ENCODE results near the gene GBE1.

The GBE1 gene

GRCh38 chr3:81472600-81473362, 288.7 kb downstream of the GBE1 start:
- DNase-seq (ENCODE audit: low spot score in 2 of 2) (no peak), ATAC-seq (no peak)
- H3K27ac Mint-ChIP-seq: no peak overlapping the region
- no peaks in the 10 kb centered on the region for H3K36me3 Mint-ChIP-seq
- H3K4me1 Mint-ChIP-seq: no peaks in the 10 kb centered on the region
- H3K9me3 Mint-ChIP-seq: peaks cover 5% of the 10 kb centered on the region
- no peak overlapping the region for H3K4me3 Mint-ChIP-seq

GRCh38 chr3:81470524-81471278, 290.7 kb downstream of the GBE1 start:
- Mint-ChIP-seq H3K4me3 (no peak overlapping the region), H3K9me3 (peaks cover 5% of the 10 kb centered on the region), H3K4me1 (no peaks in the 10 kb centered on the region), H3K36me3 (no peaks in the 10 kb centered on the region), H3K27ac (no peak overlapping the region)
- DNase-seq (ENCODE audit: low spot score in 2 of 2) (no peak), ATAC-seq (no peak)

DNA sequence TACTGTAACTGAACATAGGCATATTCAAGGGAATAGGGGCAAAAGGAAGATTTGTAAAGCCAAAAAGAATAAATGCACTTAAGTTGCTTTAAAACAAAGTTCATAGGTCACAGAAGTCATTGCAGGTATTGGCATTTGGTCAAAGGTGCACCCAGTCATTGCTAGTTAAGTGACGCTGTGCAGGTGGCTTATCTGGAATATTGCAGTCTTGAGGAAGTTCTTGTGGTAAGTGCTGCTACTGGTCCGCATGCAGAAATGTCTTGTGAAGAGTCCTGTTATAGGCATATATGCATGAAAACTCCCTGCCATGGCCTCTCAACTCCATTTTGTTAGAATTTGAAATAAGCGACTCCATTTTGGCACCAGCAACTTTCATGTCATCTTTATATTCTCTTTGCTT, 293.1 kb downstream of the GBE1 start:
- Mint-ChIP-seq H3K4me3 (no peak overlapping the region), H3K36me3 (no peaks in the 10 kb centered on the region), H3K9me3 (peaks cover 5% of the 10 kb centered on the region), H3K27ac (no peak overlapping the region), H3K4me1 (no peaks in the 10 kb centered on the region)
- no peak for DNase-seq (ENCODE audit: low spot score in 2 of 2)
- no peak for ATAC-seq

DNA sequence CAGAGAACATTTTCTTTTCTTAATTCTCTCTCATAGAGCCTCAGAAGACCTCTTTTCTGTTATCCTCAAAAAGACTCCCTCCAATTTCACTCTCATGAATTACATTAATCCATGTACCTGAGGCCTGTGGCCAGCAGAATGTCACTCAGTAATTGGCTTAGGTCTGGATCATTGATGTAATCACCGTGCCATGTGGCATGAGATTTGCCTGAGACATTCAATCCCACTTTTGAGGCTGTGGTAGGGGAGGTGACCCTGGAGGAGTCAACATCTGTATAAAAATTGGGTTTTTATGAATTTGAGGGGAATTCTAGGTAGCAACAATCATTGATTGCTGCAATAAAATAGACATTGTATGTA, 295.3 kb downstream of the GBE1 start:
- Mint-ChIP-seq H3K4me3 (no peak overlapping the region), H3K4me1 (no peaks in the 10 kb centered on the region), H3K27ac (no peak overlapping the region), H3K9me3 (peaks cover 2% of the 10 kb centered on the region), H3K36me3 (no peaks in the 10 kb centered on the region)
- ATAC-seq: no peak
- no peak for DNase-seq (ENCODE audit: low spot score in 2 of 2)

DNA sequence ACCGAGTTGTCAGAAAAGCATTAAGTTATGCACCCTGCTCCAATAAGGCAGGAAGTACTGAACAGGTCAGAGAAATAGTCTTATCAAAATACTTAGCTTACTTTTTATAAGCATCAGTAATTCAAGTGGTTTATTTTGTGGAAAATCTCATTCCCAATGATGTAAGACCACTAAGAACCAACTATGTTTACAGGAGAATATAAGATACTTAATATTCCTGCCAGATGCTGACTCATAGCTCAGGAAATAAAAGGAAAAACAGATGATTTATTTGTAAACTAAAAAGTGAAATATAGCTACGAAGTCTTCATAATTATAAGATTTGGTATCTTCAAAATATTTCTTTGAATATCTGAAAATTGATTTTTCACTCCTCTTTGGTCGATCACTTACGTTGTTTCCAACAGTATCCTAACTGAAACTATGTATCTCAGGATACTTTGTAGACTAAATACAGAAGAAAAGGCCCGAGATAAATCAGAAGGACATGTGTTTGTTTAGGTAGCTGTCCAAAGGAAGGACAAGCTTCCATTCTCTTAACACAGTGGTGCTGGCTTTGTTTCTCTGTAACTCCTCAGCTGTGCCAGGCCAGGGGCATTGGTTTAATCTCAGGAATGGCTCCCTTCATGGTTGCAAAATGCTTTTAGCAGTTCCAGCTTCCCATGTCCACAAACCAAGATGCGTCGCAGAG, 295.8 kb downstream of the GBE1 start:
- Mint-ChIP-seq H3K4me1 (no peaks in the 10 kb centered on the region), H3K27ac (no peak overlapping the region), H3K9me3 (no peaks in the 10 kb centered on the region), H3K36me3 (no peaks in the 10 kb centered on the region), H3K4me3 (no peak overlapping the region)
- no peak for DNase-seq (ENCODE audit: low spot score in 2 of 2)
- ATAC-seq: no peak

DNA sequence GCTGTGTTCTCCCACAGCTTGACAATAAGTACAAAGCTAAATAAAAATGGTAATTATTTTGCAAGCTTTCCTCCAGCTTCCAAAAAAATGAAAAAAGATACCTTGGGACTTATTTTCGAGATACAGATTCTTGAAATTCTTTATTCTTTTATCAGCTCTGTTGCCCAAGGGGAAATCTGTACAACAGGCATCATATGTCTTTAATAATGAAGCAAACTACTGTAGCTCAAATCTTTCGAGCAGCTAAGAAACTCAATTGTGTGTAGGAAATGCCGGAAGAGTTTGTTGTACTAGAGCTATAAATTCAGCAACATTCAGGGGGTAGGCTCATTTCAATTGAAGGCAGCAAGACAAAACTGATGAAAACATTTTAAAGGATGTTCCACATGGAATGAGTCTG, 297.7 kb downstream of the GBE1 start:
- no peaks in the 10 kb centered on the region for H3K36me3 Mint-ChIP-seq
- H3K27ac Mint-ChIP-seq: no peak overlapping the region
- H3K4me3 Mint-ChIP-seq: no peak overlapping the region
- H3K9me3 Mint-ChIP-seq: no peaks in the 10 kb centered on the region
- H3K4me1 Mint-ChIP-seq: no peaks in the 10 kb centered on the region
- no peak for ATAC-seq
- no peak for DNase-seq (ENCODE audit: low spot score in 2 of 2)

DNA sequence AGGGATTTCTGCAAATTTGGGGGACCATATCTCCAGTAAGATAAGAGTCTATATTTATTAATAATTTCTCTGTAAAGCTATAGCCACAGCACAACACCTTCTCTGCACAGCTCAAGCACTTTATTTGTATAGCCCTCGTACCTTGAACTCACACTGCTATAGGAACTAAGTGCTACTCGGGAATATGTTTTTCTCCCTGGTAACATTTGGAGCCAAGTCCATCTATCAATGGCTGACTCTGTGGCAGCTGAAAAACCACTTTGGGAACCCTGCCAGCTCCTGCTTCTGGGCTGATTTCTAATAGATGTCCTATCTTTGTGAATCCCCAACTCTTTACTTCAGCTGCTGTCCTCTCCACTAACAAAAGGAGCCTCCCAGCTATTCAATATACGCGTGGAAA, 298.5 kb downstream of the GBE1 start:
- ATAC-seq: no peak
- Mint-ChIP-seq H3K36me3 (no peaks in the 10 kb centered on the region), H3K9me3 (no peaks in the 10 kb centered on the region), H3K4me3 (no peak overlapping the region), H3K4me1 (no peaks in the 10 kb centered on the region), H3K27ac (no peak overlapping the region)
- no peak for DNase-seq (ENCODE audit: low spot score in 2 of 2)

GRCh38 chr3:81459733-81460132, 301.7 kb downstream of the GBE1 start:
- ATAC-seq (no peak), DNase-seq (ENCODE audit: low spot score in 2 of 2) (no peak)
- no peaks in the 10 kb centered on the region for H3K9me3 Mint-ChIP-seq
- no peak overlapping the region for H3K4me3 Mint-ChIP-seq
- H3K4me1 Mint-ChIP-seq: no peaks in the 10 kb centered on the region
- H3K36me3 Mint-ChIP-seq: no peaks in the 10 kb centered on the region
- no peak overlapping the region for H3K27ac Mint-ChIP-seq

DNA sequence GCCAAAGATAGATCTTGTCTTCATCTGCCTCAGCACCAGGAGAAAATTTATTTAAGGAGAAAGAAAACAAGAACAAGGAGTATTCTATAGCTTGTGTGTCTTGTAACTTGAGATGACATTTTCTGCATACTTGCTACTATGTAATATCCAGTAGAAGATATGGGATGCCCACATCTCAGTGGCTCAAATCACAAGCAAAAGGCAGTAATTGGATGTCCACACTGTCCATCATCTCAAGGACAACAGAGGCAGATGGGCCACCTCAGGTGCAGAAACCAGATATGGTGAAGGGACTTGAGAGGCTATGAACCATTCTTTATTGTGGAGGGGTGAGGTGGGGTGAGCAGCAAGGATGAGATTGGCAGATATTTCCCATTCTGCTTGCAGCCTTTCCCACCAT, 309.0 kb downstream of the GBE1 start:
- ATAC-seq (no peak), DNase-seq (ENCODE audit: low spot score in 2 of 2) (no peak)
- Mint-ChIP-seq H3K27ac (no peak overlapping the region), H3K9me3 (no peaks in the 10 kb centered on the region), H3K36me3 (no peaks in the 10 kb centered on the region), H3K4me1 (no peaks in the 10 kb centered on the region), H3K4me3 (no peak overlapping the region)

DNA sequence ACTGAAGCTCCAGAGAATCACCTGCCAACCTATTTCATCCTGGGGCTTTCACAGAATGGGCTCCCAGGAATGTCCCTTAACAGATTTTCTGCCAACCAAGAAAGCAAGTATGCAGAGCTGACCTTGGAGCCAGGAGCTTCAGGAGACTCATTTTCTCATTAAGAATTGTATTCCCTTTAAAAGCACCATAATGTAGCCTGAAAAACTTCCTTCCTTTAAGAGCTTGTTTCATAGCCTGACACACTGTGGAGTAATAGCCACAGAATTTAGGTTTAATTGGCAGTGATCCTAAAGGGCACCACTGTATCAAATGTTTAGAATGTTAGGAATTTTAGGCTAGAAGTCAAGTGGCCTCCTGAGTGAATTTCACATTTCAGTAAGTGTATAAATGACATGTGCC, 309.8 kb downstream of the GBE1 start:
- Mint-ChIP-seq H3K9me3 (no peaks in the 10 kb centered on the region), H3K27ac (no peak overlapping the region), H3K4me1 (no peaks in the 10 kb centered on the region), H3K4me3 (no peak overlapping the region), H3K36me3 (no peaks in the 10 kb centered on the region)
- DNase-seq (ENCODE audit: low spot score in 2 of 2): no peak
- ATAC-seq: no peak

- DNase-seq (ENCODE audit: low spot score in 2 of 2): no peak
- Mint-ChIP-seq H3K4me3 (no peak overlapping the region), H3K36me3 (no peaks in the 10 kb centered on the region), H3K27ac (no peak overlapping the region), H3K9me3 (no peaks in the 10 kb centered on the region), H3K4me1 (no peaks in the 10 kb centered on the region)
- ATAC-seq: no peak
Measured at GRCh38 chr3:81451140-81451539, 310.3 kb downstream of the GBE1 start.

DNA sequence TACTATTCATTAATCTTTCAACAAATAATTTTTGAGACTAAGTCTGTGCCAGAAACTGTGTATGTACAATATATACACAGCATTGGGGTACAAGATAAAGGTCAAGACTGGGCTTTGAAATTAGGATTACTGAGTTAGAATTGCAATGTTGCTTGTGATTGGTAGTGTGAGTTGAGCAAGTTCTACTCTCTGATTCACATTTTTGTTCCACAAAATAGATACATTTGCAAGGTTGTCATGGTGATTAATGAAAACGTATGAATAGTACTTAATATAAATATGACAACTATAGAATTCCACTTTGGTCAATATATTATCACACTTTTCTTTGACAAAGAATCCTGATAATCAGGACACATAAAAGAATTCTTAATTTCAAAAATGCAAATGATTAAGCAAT, 314.6 kb downstream of the GBE1 start:
- Mint-ChIP-seq H3K4me1 (no peaks in the 10 kb centered on the region), H3K4me3 (no peak overlapping the region), H3K36me3 (no peaks in the 10 kb centered on the region), H3K27ac (no peak overlapping the region), H3K9me3 (no peaks in the 10 kb centered on the region)
- ATAC-seq (no peak), DNase-seq (ENCODE audit: low spot score in 2 of 2) (no peak)

DNA sequence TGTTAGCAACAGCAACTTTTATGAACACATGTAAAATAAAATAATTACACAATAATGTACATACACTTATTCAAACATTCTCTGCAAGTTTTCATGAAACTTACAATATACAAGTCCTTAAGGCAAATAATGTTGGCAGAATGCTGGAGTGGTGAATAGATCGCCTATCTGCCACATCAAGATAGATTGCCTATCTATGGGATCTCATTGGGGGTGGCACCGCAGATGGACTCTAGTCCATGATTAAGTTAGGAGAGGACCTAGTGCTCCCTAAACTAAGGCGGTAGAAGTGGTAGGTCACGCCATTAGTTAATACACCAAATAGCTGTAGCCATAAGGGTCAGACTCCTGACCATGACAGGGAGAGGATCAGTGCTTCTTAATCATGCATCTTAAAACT, 315.7 kb downstream of the GBE1 start:
- H3K27ac Mint-ChIP-seq: no peak overlapping the region
- no peaks in the 10 kb centered on the region for H3K9me3 Mint-ChIP-seq
- no peaks in the 10 kb centered on the region for H3K36me3 Mint-ChIP-seq
- no peak overlapping the region for H3K4me3 Mint-ChIP-seq
- H3K4me1 Mint-ChIP-seq: no peaks in the 10 kb centered on the region
- no peak for DNase-seq (ENCODE audit: low spot score in 2 of 2)
- no peak for ATAC-seq

DNA sequence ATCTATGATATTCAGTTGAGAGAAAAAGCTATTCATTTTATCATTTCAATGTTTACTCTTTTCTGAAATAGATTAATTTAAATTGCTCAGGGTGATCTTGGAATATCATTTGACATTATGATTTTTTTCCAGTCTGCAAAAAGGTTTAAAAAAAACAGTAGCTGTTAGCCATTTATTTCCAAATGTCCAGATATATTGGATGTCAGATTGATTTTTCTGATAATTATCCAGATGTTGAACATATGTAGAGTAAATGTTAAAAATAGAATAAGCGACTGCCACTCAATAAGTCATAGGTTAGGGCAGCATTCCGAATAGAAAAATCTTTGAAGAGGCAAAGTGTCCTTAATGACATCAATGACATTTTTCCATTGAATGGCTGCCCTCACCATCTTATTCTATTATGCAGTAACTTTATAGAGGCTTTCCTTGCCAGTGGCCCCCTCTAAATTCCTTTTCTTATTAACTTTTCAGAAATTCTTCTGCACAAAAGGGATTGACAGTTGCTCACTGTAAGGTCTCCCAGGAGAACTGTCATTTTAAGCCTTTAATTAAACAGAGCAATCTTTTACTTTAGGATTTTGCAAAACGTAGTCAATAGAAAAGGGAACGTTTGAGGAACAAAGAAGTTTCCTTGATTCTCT, 316.5 kb downstream of the GBE1 start:
- no peak for DNase-seq (ENCODE audit: low spot score in 2 of 2)
- Mint-ChIP-seq H3K4me3 (no peak overlapping the region), H3K27ac (no peak overlapping the region), H3K9me3 (no peaks in the 10 kb centered on the region), H3K36me3 (no peaks in the 10 kb centered on the region), H3K4me1 (no peaks in the 10 kb centered on the region)
- ATAC-seq: no peak

DNA sequence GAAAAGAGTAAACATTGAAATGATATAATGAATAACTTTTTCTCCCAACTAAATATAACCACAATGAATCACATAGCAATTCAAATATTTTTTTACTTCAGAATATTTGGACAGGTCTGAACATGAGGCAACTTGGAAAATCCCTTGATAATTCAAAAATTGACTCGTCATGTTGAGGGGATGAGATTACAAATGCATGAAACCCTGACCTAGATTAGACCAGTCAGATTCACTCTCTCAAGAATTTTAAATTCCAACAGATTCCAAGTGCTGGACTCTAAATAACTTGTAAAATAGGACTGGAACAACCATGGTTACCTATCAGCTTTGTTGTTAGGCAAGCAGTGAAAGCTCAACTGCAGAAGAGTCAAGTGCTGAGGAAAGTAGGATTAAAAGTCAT, 317.5 kb downstream of the GBE1 start:
- Mint-ChIP-seq H3K27ac (no peak overlapping the region), H3K4me1 (no peaks in the 10 kb centered on the region), H3K9me3 (peaks cover 4% of the 10 kb centered on the region), H3K4me3 (no peak overlapping the region), H3K36me3 (no peaks in the 10 kb centered on the region)
- ATAC-seq (no peak), DNase-seq (ENCODE audit: low spot score in 2 of 2) (no peak)

GRCh38 chr3:81443457-81443782, 318.0 kb downstream of the GBE1 start:
- no peak for ATAC-seq
- H3K9me3 Mint-ChIP-seq: peaks cover 6% of the 10 kb centered on the region

More at GRCh38 chr3:81443457-81443782, 318.0 kb downstream of the GBE1 start:
- Mint-ChIP-seq H3K27ac (no peak overlapping the region), H3K36me3 (no peaks in the 10 kb centered on the region), H3K4me3 (no peak overlapping the region), H3K4me1 (no peaks in the 10 kb centered on the region)
- no peak for DNase-seq (ENCODE audit: low spot score in 2 of 2)
